ENCODE measurements around the gene KLHL29. TPM values are rescaled to one million over a fixed set of nuclear protein-coding genes. Genes with fewer than 3 reads are reported as not detected.

Gene KLHL29
- total RNA-seq, 1 experiment from 2014 or later = 2.4 TPM

DNA sequence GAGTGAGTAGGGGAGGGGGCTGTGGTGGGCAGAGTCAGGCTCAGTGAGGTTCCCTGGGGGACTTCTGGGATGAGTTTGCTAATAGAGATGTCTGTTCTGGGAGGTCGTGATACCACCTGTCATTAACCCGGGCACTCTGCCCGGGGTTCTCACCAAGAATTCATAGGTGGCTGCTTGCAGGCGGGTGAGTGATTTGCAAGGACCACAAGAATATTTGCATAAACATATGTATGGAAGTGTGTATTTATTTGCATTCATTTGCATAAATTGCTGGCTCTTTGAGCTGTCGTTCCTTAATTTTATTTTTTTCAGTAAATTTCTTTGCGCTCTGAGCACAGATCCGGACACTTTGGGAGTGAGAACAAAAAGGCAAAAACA lies 282.0 kb downstream of the KLHL29 start:
- Histone ChIP-seq H3K27ac (ENCODE audit: insufficient read length, low read depth, low read length) (no peak overlapping the region), H3K9me3 (ENCODE audit: control insufficient read depth, low read depth, low read length) (no peaks in the 10 kb centered on the region), H3K14ac (ENCODE audit: insufficient read depth, low read length) (no peak overlapping the region), H3K79me2 (ENCODE audit: insufficient read depth, low read length) (no peaks in the 10 kb centered on the region), H4K8ac (replicated peaks; ENCODE audit: insufficient read length, low read depth, low read length) (no peak overlapping the region), H2BK15ac (ENCODE audit: low read depth, low read length) (no peak overlapping the region), H3K4ac (ENCODE audit: low read depth, low read length) (no peak overlapping the region), H4K91ac (ENCODE audit: insufficient read length, low read depth, low read length) (no peak overlapping the region), H2BK120ac (ENCODE audit: low read depth, low read length, poor library complexity, severe bottlenecking) (no peak overlapping the region), H3K4me1 (ENCODE audit: insufficient read depth, low read length) (no peaks in the 10 kb centered on the region), H3K23ac (ENCODE audit: insufficient read length, low read depth, low read length) (no peak overlapping the region), H3K23me2 (ENCODE audit: insufficient read length, low read depth, low read length, poor library complexity, severe bottlenecking) (no peaks in the 10 kb centered on the region), H2AK5ac (ENCODE audit: insufficient read length, low read length) (no peak overlapping the region), H2BK5ac (ENCODE audit: insufficient read length, low read length) (no peak overlapping the region), H4K5ac (ENCODE audit: insufficient read length, low read depth, low read length) (no peak overlapping the region), H3K4me2 (ENCODE audit: insufficient read depth, insufficient read length, low read length) (no peak overlapping the region), H2BK20ac (ENCODE audit: low read depth, low read length, poor library complexity, severe bottlenecking) (no peak overlapping the region), H3K27me3 (ENCODE audit: insufficient read depth, low read length) (no peaks in the 10 kb centered on the region), H2BK12ac (ENCODE audit: insufficient read length, low read depth, low read length) (no peak overlapping the region), H4K20me1 (ENCODE audit: control insufficient read depth, insufficient read depth, insufficient read length) (no peaks in the 10 kb centered on the region), H2AFZ (ENCODE audit: low read length) (no peak overlapping the region), H3K56ac (ENCODE audit: insufficient read length, low read depth, low read length) (no peak overlapping the region), H3K9ac (ENCODE audit: extremely low read depth, insufficient read length, low read length) (no peak overlapping the region), H3K79me1 (ENCODE audit: insufficient read depth, low read depth, low read length, poor library complexity, severe bottlenecking) (no peaks in the 10 kb centered on the region), H3T11ph (ENCODE audit: low read length) (no peak overlapping the region), H3K18ac (ENCODE audit: insufficient read length, low read depth, low read length) (no peak overlapping the region)
- Mint-ChIP-seq H3K9me3 (no peaks in the 10 kb centered on the region; a peak in 1 of 5 replicates), H3K27ac (no peak overlapping the region; a peak in 2 of 7 replicates), H3K4me3 (no peak overlapping the region), H3K27me3 (ENCODE audit: low read depth) (peaks cover 2% of the 10 kb centered on the region; the same call in 1 of the 2 replicates), H3K4me1 (peaks cover 4 to 13% of the 10 kb centered on the region in 2 experiments), H3K36me3 (ENCODE audit: insufficient read depth in 1 of 3, low read depth in 3 of 3) (peaks cover 0 to 1% (median 0%) of the 10 kb centered on the region in 3 experiments; a peak in 1 of 7 replicates)
- WGBS (ENCODE audit: extremely low coverage, insufficient read length, low lambda C conversion rate) = no CpG with 5 or more reads among the region's 7 CpGs
- DNase-seq = no peak
- TF ChIP-seq, protein P1, sequence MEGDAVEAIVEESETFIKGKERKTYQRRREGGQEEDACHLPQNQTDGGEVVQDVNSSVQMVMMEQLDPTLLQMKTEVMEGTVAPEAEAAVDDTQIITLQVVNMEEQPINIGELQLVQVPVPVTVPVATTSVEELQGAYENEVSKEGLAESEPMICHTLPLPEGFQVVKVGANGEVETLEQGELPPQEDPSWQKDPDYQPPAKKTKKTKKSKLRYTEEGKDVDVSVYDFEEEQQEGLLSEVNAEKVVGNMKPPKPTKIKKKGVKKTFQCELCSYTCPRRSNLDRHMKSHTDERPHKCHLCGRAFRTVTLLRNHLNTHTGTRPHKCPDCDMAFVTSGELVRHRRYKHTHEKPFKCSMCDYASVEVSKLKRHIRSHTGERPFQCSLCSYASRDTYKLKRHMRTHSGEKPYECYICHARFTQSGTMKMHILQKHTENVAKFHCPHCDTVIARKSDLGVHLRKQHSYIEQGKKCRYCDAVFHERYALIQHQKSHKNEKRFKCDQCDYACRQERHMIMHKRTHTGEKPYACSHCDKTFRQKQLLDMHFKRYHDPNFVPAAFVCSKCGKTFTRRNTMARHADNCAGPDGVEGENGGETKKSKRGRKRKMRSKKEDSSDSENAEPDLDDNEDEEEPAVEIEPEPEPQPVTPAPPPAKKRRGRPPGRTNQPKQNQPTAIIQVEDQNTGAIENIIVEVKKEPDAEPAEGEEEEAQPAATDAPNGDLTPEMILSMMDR (conservative IDR thresholded peaks at IDR 0.05) = no peak
